HUES64 (cell line): ENCODE measurements around the gene MEG3.

Experiments
- H3K27ac ChIP-seq: 2 replicates; pipeline ENCODE4 v1.7.0; 2013; ENCODE audit warnings: low read depth, low read length, inconsistent platforms
- H3K27me3 ChIP-seq: 2 replicates; pipeline ENCODE4 v1.6.1; 2013; ENCODE audit warnings: mild to moderate bottlenecking, low read length; ENCODE audit not compliant: insufficient read depth
- H3K36me3 ChIP-seq: 2 replicates; pipeline ENCODE4 v1.6.1; 2013; ENCODE audit warnings: mild to moderate bottlenecking, low read length; ENCODE audit not compliant: insufficient read depth
- H3K4me1 ChIP-seq: 2 replicates; pipeline ENCODE4 v1.6.1; 2013; ENCODE audit warnings: mild to moderate bottlenecking, low read length, moderate library complexity; ENCODE audit not compliant: insufficient read depth
- H3K4me3 ChIP-seq: 2 replicates; pipeline ENCODE4 v1.5.1; 2013; ENCODE audit warnings: mild to moderate bottlenecking, low read length, moderate library complexity
- H3K9ac ChIP-seq: 2 replicates; pipeline ENCODE4 v1.6.1; 2013; ENCODE audit warnings: mild to moderate bottlenecking, low read depth, low read length
- H3K9me3 ChIP-seq: 2 replicates; pipeline ENCODE4 v1.6.1; 2013; ENCODE audit warnings: low read depth, low read length; ENCODE audit not compliant: insufficient read depth
- WGBS: fragments of 150-250, 120-280 bp; methylation state at CpG from one replicate; pipeline ENCODE4 v1.1.7; 2013; ENCODE audit warnings: missing lambda C conversion rate; 5-methylcytosine and 5-hydroxymethylcytosine counted together

MEG3 gene

GRCh38 chr14:100854435-100854834 lies 28.5 kb downstream of the MEG3 start:
- Histone ChIP-seq H3K4me3 (no peak overlapping the region), H3K36me3 (no peaks in the 10 kb centered on the region), H3K9me3 (no peaks in the 10 kb centered on the region), H3K27ac (no peak overlapping the region), H3K27me3 (no peaks in the 10 kb centered on the region), H3K9ac (no peak overlapping the region), H3K4me1 (no peaks in the 10 kb centered on the region)
- 96% methylated on average over 5 of the region's 5 CpGs for WGBS

- Histone ChIP-seq H3K4me3 (no peak overlapping the region), H3K9ac (no peak overlapping the region), H3K27ac (no peak overlapping the region), H3K4me1 (no peaks in the 10 kb centered on the region), H3K9me3 (no peaks in the 10 kb centered on the region), H3K27me3 (no peaks in the 10 kb centered on the region), H3K36me3 (no peaks in the 10 kb centered on the region)
- 86% methylated on average over 18 of the region's 18 CpGs for WGBS
Observed at GRCh38 chr14:100855256-100855930, 29.5 kb downstream of the MEG3 start.

GRCh38 chr14:100856056-100856950 lies 30.4 kb downstream of the MEG3 start:
- Histone ChIP-seq H3K4me3 (no peak overlapping the region), H3K4me1 (no peaks in the 10 kb centered on the region), H3K27me3 (no peaks in the 10 kb centered on the region), H3K9me3 (no peaks in the 10 kb centered on the region), H3K27ac (no peak overlapping the region), H3K9ac (no peak overlapping the region), H3K36me3 (no peaks in the 10 kb centered on the region)
- WGBS = 92% methylated on average over 20 of the region's 20 CpGs

- WGBS = 85% methylated on average over 14 of the region's 14 CpGs
- no peaks in the 10 kb centered on the region for H3K36me3 ChIP-seq
- H3K9me3 ChIP-seq = no peaks in the 10 kb centered on the region
- no peak overlapping the region for H3K9ac ChIP-seq
- no peaks in the 10 kb centered on the region for H3K27me3 ChIP-seq
- H3K4me1 ChIP-seq = no peaks in the 10 kb centered on the region
- H3K4me3 ChIP-seq = no peak overlapping the region
- no peak overlapping the region for H3K27ac ChIP-seq
Observed at GRCh38 chr14:100857233-100857922, 31.5 kb downstream of the MEG3 start.

- H3K9ac ChIP-seq = no peak overlapping the region
- no peak overlapping the region for H3K4me3 ChIP-seq
- no peaks in the 10 kb centered on the region for H3K36me3 ChIP-seq
- H3K27ac ChIP-seq = no peak overlapping the region
- H3K27me3 ChIP-seq = no peaks in the 10 kb centered on the region
- 93% methylated on average over 17 of the region's 17 CpGs for WGBS
- H3K4me1 ChIP-seq = no peaks in the 10 kb centered on the region
- H3K9me3 ChIP-seq = no peaks in the 10 kb centered on the region; the same call in 1 of the 2 replicates
Observed at GRCh38 chr14:100857923-100858837, 32.3 kb downstream of the MEG3 start.

- Histone ChIP-seq H3K4me3 (no peak overlapping the region), H3K9ac (no peak overlapping the region), H3K27ac (no peak overlapping the region), H3K9me3 (no peaks in the 10 kb centered on the region; the same call in 1 of the 2 replicates), H3K36me3 (no peaks in the 10 kb centered on the region), H3K27me3 (no peaks in the 10 kb centered on the region), H3K4me1 (no peaks in the 10 kb centered on the region)
- WGBS = 94% methylated on average over 8 of the region's 8 CpGs
Observed at GRCh38 chr14:100858838-100859220, 32.9 kb downstream of the MEG3 start.

GRCh38 chr14:100859781-100860180 lies 33.9 kb downstream of the MEG3 start:
- no peaks in the 10 kb centered on the region for H3K36me3 ChIP-seq
- no peak overlapping the region for H3K4me3 ChIP-seq
- H3K4me1 ChIP-seq = no peaks in the 10 kb centered on the region
- 94% methylated on average over 18 of the region's 18 CpGs for WGBS
- H3K27me3 ChIP-seq = no peaks in the 10 kb centered on the region
- no peak overlapping the region for H3K9ac ChIP-seq
- no peaks in the 10 kb centered on the region; the same call in 1 of the 2 replicates for H3K9me3 ChIP-seq
- no peak overlapping the region for H3K27ac ChIP-seq

GRCh38 chr14:100860556-100861187 lies 34.8 kb downstream of the MEG3 start:
- Histone ChIP-seq H3K27me3 (no peaks in the 10 kb centered on the region), H3K27ac (no peak overlapping the region), H3K4me3 (no peak overlapping the region), H3K9ac (no peak overlapping the region), H3K36me3 (no peaks in the 10 kb centered on the region), H3K4me1 (no peaks in the 10 kb centered on the region), H3K9me3 (no peaks in the 10 kb centered on the region; the same call in 1 of the 2 replicates)
- 93% methylated on average over 18 of the region's 19 CpGs for WGBS

- Histone ChIP-seq H3K9me3 (no peaks in the 10 kb centered on the region; the same call in 1 of the 2 replicates), H3K27ac (no peak overlapping the region), H3K4me3 (no peak overlapping the region), H3K36me3 (no peaks in the 10 kb centered on the region), H3K27me3 (no peaks in the 10 kb centered on the region), H3K9ac (no peak overlapping the region), H3K4me1 (no peaks in the 10 kb centered on the region)
- WGBS = 94% methylated on average over 15 of the region's 16 CpGs
Observed at GRCh38 chr14:100861188-100861936, 35.4 kb downstream of the MEG3 start.

- no peaks in the 10 kb centered on the region for H3K27me3 ChIP-seq
- no peak overlapping the region for H3K4me3 ChIP-seq
- H3K9ac ChIP-seq = no peak overlapping the region
- H3K4me1 ChIP-seq = no peaks in the 10 kb centered on the region
- WGBS = 92% methylated on average over 2 of the region's 2 CpGs
- no peaks in the 10 kb centered on the region for H3K36me3 ChIP-seq
- H3K9me3 ChIP-seq = no peaks in the 10 kb centered on the region; the same call in 1 of the 2 replicates
- H3K27ac ChIP-seq = no peak overlapping the region
Observed at GRCh38 chr14:100861937-100862247, 36.0 kb downstream of the MEG3 start.
